Stimulated activated CD4-positive, alpha-beta T cell treated with anti-CD3 and anti-CD28 coated beads, Interleukin-15, amount 100 ng/mL, for 1 hour (primary cell): ENCODE data around the gene SLC35B4.
"Not testable (repeated sequence)": the region's sequence is repeated elsewhere in the genome, so short reads cannot be mapped to it uniquely, and the experiment has no call there.

Experiments
- DNase-seq, 2 donors: peaks; one replicate each; pipeline ENCODE4 v3.0.0-alpha.2; 2020; ENCODE audit warnings: low read depth in 1 of 2, low spot score in 1 of 2

Gene SLC35B4

GRCh38 chr7:134332892-134333291, 16.2 kb upstream of the SLC35B4 start:
- no peak for DNase-seq

GRCh38 chr7:134331393-134331792, 14.7 kb upstream of the SLC35B4 start:
- no peak for DNase-seq

DNA sequence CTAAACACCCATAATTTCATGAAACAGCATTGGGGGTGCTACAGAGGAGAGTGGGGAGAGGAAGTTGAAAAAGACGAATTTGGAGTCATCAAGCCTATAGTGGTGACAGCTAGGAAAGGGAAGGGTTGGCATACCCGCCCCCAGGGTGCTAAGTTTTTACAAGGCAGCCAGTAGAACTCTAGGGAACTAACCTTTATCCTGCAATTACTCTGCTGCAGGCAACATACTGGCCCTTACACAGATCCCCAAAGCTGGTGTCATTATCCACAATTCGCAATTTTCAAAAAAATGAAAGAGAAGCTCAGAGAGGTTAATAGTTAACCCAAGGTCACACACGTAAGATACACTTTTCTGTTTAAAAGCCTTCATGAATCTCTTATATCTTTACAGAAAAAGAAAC, 14.2 kb upstream of the SLC35B4 start:
- no peak for DNase-seq

DNA sequence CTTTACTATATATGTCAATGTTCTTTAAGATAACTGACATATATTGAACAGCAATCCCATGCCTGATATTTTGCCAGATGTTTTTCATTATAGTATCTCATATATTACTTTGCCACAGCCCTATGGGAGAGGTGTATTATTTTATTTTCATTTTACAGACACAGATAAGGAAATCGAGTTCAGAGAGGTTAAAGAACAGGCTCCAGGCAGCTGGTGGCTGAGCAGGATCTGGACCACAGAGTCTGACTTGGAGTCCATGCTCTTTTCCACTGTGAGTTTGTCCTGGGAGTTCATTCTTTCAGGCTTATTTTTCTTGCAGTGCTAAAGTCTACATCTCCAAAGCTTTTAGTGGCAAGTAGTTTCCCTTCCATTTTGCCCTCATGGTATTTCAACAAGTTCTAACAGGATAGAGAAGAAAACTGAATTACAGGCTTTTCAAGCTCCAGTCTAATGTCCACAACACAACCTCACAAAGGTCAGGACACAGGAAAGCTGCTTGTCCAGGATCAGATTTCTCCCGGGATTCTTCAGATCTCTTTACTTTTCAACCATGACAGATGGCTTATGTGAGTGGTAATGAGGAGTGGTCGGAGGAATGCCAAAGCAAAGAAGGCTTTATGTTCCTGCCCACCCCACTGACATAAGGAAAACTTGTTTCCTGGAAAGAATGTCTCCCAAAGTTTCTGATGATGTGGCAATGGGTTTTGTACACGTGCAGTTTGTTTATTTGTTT, 13.1 kb upstream of the SLC35B4 start:
- no peak for DNase-seq

DNA sequence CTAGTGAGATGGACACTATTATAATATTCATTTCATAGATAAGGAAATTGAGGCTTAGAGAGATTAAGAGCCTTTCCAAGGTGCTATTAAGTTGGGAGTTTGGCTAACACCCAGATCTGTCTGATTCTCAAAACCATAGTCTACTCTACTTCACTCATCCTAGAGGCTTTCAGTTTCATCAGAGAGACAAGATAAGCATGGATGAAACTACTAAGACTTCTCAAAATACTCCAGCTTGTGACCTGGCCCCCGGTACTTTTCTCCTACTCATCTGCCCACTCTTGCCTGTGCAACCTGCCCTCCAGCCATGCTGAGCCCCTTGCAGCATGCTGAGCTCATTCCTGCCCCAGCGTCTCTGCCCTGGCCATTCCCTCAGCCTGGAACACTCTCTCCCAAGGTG, 12.2 kb upstream of the SLC35B4 start:
- no peak for DNase-seq

- peak in 1 of 2 donors; percentile 4 for DNase-seq
Observed at GRCh38 chr7:134327896-134328295, 11.2 kb upstream of the SLC35B4 start.

DNA sequence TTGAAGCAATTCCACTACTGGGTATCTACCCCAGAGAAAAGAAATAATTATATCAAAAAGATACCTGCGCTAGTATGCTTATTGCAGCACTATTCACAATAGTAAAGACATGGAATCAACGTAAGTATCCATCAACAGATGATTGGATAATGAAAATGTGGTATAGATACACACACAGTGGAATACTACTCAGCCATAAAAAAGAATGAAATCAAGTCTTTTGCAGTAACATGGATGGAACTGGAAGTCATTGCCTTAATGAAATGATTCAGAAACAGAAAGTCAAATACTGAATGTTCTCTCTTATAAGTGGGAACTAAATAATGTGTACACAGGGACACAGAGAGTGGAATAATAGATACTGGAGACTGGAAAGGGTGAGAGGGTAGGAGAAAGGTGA, 7.4 kb upstream of the SLC35B4 start:
- no peak for DNase-seq

- no peak for DNase-seq
Observed at GRCh38 chr7:134320201-134320600, 3.5 kb upstream of the SLC35B4 start.

- no peak for DNase-seq
Observed at GRCh38 chr7:134318443-134318842, 1.7 kb upstream of the SLC35B4 start.

DNA sequence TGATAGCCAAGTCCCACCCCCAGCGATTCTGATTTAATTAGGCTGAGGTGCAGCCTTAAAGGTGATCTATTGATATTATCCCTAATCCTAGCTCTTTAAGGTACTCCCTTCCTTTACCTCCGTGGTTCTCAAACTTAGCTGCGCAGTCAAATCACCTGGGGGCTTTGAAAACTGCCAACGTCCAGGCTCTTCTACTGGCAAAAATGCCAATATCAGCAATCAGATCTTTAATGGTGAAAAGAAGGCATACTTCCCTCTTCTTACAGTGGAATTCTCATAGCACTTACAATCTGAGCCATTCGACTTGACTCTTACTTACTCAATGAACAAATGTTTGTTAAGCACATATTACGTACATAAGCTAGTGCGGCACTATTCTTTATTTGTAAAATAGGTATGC, 704 bp upstream of the SLC35B4 start:
- DNase-seq, result no peak

GRCh38 chr7:134315679-134316538, 821 bp downstream of the SLC35B4 start:
- no peak for DNase-seq

DNA sequence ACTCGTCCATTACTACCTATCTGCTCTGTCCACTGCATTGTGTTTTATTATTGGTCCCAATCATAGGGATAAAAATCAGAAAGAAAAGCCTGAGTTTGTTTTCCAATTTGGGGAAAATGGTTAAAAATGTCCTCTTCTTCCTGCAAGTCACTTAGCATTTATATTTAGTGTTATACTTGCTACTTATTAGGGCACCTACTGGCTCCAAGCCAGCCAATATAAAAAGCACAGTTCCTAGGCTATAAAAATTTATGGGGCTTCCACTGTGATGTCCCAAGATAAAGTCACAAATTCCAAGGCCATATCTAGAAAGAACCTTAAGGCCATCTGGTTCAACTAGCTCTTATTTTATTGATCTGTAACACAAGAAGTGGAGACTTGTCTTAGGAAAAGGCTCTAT, 3.2 kb downstream of the SLC35B4 start:
- DNase-seq, result no peak

- no peak for DNase-seq
Observed at GRCh38 chr7:134312717-134313116, 4.0 kb downstream of the SLC35B4 start.

DNA sequence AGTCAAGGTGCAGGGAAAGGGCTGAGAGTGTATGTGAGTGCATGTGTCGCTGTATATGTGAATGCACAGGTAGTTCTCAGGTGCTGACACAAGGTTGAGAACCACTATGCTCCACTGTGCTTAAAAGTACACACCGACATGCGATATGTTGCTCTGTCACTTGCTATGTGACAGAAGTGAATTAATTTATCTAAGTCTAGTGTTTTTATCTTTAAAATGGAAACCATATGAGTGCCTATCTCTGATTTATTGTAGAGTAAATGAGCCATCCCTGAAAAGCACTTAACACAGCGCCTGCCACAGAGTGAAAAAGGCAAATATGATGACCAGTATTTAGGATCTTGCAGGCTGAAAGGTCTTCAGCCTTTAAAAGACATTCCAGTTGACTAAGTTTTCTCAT, 4.9 kb downstream of the SLC35B4 start:
- no peak for DNase-seq

- DNase-seq, result no peak
Observed at GRCh38 chr7:134308548-134308947, 8.2 kb downstream of the SLC35B4 start.

DNA sequence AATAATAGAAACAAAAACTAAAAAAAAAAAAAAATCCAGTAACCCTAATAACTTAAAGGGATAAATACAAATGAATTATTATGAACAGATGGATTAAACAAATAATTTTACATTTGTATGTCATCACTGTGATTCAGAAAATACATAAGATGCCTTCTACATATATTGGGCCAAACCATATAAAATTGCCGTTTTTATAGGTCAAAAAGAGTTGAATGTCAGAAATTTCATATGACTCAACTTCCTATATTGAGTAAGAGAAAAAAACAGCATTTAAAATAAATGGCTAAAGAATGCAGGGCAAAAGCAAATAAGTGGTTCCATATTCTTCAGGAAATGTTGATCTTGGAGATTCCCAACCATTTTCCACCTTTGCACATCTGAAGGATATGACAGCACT, 9.4 kb downstream of the SLC35B4 start:
- DNase-seq, result no peak

DNA sequence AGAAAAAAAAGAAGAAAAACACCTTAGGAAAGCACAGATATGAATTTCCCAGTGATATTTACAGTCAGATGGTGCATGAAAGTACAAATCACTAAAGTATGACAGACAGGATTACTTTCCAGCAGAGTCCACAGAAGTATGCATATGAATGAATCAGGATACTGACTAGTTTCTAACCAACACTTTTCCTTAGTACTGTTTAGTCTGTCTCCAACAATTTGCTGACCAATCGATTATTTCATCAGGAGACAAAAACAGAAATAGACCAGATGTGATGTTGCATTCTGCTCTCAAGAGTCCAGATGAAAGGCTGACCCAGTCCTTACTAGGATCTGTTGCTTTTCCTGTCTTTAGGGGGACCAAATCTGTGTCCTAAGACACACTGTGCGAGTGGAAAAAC, 14.6 kb downstream of the SLC35B4 start:
- no peak for DNase-seq

DNA sequence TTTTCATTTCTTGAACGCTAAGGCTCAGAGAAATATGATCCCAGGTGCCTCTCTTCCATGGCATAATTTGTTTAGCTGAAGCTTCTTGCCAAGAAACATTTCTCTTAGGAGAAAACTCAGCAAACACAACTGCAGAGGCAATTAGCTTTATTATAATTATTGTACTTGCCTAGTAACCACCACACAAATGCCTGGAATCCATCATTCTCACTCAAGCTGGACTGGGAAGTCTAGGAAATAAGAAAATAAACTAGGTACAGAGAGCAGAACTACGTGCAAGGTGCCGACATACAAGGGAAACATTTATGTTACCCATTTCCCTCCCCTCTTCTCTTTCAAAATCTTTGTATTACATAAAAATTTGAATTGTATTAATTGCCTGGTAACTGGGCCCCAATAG, 15.1 kb downstream of the SLC35B4 start:
- DNase-seq, result no peak

- no peak for DNase-seq
Observed at GRCh38 chr7:134300988-134301387, 15.7 kb downstream of the SLC35B4 start.

GRCh38 chr7:134298902-134299683, 17.6 kb downstream of the SLC35B4 start:
- no peak for DNase-seq

DNA sequence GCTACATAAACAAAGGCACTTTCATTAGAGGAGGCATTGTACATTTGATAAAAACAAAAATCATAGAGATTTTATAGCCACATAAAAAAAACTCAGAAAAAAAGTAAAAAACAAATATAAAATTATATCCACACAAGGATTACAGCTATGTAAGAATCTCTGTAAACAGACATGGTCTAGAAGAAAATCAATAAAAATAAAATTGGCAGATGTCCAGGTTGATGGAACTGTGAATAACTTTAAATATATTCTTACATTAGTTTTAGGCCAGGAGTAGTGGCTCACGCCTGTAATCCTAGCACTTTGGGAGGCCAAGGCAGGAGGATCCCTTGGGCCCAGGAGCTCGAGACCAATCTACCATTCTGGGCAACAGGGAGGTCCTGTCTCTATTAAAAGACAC, 19.2 kb downstream of the SLC35B4 start:
- DNase-seq, result no peak

DNA sequence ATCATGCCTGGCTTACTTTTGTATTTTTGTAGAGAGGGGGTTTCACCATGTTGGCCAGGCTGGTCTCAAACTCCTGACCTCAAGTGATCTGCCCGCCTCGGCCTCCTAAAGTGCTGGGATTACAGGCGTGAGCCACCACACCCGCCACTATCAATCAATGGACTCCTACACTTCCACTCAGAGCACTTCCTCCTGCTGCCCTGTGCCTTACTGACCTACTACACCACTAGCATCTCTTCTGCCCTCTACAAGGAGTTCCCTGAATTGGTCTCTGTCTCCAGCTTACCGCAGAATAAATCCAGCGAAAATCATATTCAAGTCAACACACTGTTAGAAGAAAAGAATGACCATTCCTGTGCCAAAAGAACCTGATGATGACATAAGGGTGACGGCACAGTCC, 20.7 kb downstream of the SLC35B4 start:
- not testable (repeated sequence) for DNase-seq
